ENCODE results near the gene RILP.

- no peak for TF ChIP-seq POLR2A (IDR thresholded peaks at IDR 0.05; ENCODE audit: low read length)
- TF ChIP-seq EP300 (IDR thresholded peaks at IDR 0.05): no peak
- TF ChIP-seq CTCF (IDR thresholded peaks at IDR 0.05): peak; percentile 48
- TF ChIP-seq POLR2AphosphoS2 (conservative IDR thresholded peaks at IDR 0.05; ENCODE audit: low read length): no peak
- TF ChIP-seq MAFK (IDR thresholded peaks at IDR 0.05; ENCODE audit: partially characterized antibody): peak; percentile 86
- TF ChIP-seq RARB (CRISPR knock-in tag; IDR thresholded peaks at IDR 0.05): no peak
- peak; percentile 46 to 48; a peak in 4 of 5 replicates for TF ChIP-seq RAD21 (conservative IDR thresholded peaks at IDR 0.05 in 1 of 2, IDR thresholded peaks at IDR 0.05 in 1 of 2)
- no peak for TF ChIP-seq USF2 (IDR thresholded peaks at IDR 0.05)
- TF ChIP-seq MAZ (IDR thresholded peaks at IDR 0.05; ENCODE audit: borderline replicate concordance, low read depth, low read length): no peak
- TF ChIP-seq HOXA7 (CRISPR knock-in tag; IDR thresholded peaks at IDR 0.05): no peak
- no peak for TF ChIP-seq ESRRA (IDR thresholded peaks at IDR 0.05; ENCODE audit: borderline replicate concordance, low read length)
- TF ChIP-seq JUNB (IDR thresholded peaks at IDR 0.05): no peak
- TF ChIP-seq MYC (IDR thresholded peaks at IDR 0.05; ENCODE audit: borderline replicate concordance, low read length): 0 out of 2 replicates have a peak, but pooled peaks have one; percentile 32
- TF ChIP-seq KDM5A (IDR thresholded peaks at IDR 0.05): no peak
Measured at GRCh38 chr17:1617620-1618174, 32.0 kb downstream of the RILP start.

Measured in A549 (cell line).